Adrenal gland (tissue), 12 donors: ENCODE measurements around the gene SCAP. TPM values are rescaled to one million over a fixed set of nuclear protein-coding genes. Genes with fewer than 3 reads are reported as not detected.
"Not testable (repeated sequence)": the region's sequence is repeated elsewhere in the genome, so short reads cannot be mapped to it uniquely, and the experiment has no call there.

Experiments
- DNase-seq, 7 donors: peaks; one replicate each; pipeline ENCODE4 v3.0.0-alpha.2; 2019 to 2020
- H3K27ac ChIP-seq, 5 donors: fragments of 200-600 bp; sonication (generic) in 4 of 5; 1 replicate in 3 of 5; 2 replicates in 2 of 5; pipeline versions ENCODE4 v1.5.1 to v1.8.0; 2016 to 2020; ENCODE audit warnings: mild to moderate bottlenecking in 1 of 5
- H3K27me3 ChIP-seq: fragments of 200-600 bp; 2 replicates; pipeline ENCODE4 v1.8.0; 2021
- H3K36me3 ChIP-seq, 2 donors: fragments of 200-600 bp; replicated peaks in 1 of 2; 1 replicate in 1 of 2; 2 replicates in 1 of 2; pipeline versions ENCODE4 v1.5.1 to v1.8.0; 2018 to 2022
- H3K4me1 ChIP-seq, 2 donors: fragments of 200-600 bp; replicated peaks in 1 of 2; 1 replicate in 1 of 2; 2 replicates in 1 of 2; pipeline versions ENCODE4 v1.5.1 to v1.8.0; 2018 to 2021
- H3K4me3 ChIP-seq, 4 donors: fragments of 200-600 bp; sonication (generic) in 3 of 4; one replicate each; pipeline ENCODE4 v1.5.1; 2016 to 2018
- H3K9me3 ChIP-seq, 3 donors: fragments of 200-600 bp; sonication (generic) in 1 of 3; replicated peaks in 1 of 3; 1 replicate in 2 of 3; 2 replicates in 1 of 3; pipeline versions ENCODE4 v1.5.1 to v1.8.0; 2016 to 2021
- POLR2A ChIP-seq, 2 donors: fragments of 450-650 bp; IDR thresholded peaks; one replicate each; pipeline ENCODE4 v1.6.1; 2017; ENCODE audit warnings: antibody characterized with exemption in 2 of 2, mild to moderate bottlenecking in 2 of 2, moderate library complexity in 1 of 2
- WGBS, 4 donors: extraction: QIAGEN DNeasy Blood & Tissue Kit in 2 of 4; methylation state at CpG; one replicate each; pipeline versions ENCODE4 v1.1.5 to v1.1.7; 2013 to 2017; 5-methylcytosine and 5-hydroxymethylcytosine counted together
- intact Hi-C, 2 donors: fragments of 100-400 bp; cut with DNase I; formaldehyde crosslinking; loops; one replicate each; pipeline versions ENCODE4 v1.14.1 to v1.15.0; 2022 to 2023
- polyA plus RNA-seq, 3 donors: library from polyadenylated mRNA; stranded (reverse); fragments of 200-250 nt in 2 of 3; fragments of 350-450 nt in 1 of 3; fragmentation: Illumina TruSeq in 1 of 3; extraction: RNeasy Lipid Tissue Mini Kit (QIAGEN cat#74804) in 1 of 3; gene quantifications; one replicate each; pipeline ENCODE4 v1.2.3, GENCODE V29; 2013 to 2014
- total RNA-seq, 9 donors: library from RNA; depleted of rRNA in 4 of 9; stranded (reverse); fragments of >200 nt in 4 of 9; fragments of 120-200 nt in 1 of 9; fragmentation: NEBNext Ultra II Directional in 1 of 9; extraction: Animal tissue kit (Norgen Biotek cat#: 25700) in 1 of 9; gene quantifications; one replicate each; pipeline versions ENCODE4 v1.1.0 to v1.2.4, GENCODE V29; 2013 to 2023
- TF ChIP-seq, protein P1 (sequence below), 6 experiments: fragments of 450-650 bp in 4 of 6; fragments of 200-600 bp in 2 of 6; sonication (generic) in 1 of 6; IDR thresholded peaks; 1 replicate in 5 of 6; 2 replicates in 1 of 6; pipeline versions ENCODE4 v1.5.1 to v1.8.0; 2016 to 2021; ENCODE audit warnings: antibody characterized with exemption in 6 of 6, mild to moderate bottlenecking in 2 of 6, moderate library complexity in 1 of 6
- donor health status: healthy with polysubstance abuse.
- donor health status: Bipolar disorder and iron deficiency.
- donor health status: DM: yes; HTN: yes; CAD: no.
- donor health status: DM: no; HTN: no; CAD: no.
- donor health status: DM: no; HTN: no; CAD: no.
- donor health status: DM: yes; HTN: yes; CAD: no.

Gene SCAP
- total and polyA plus RNA-seq, 12 donors = 126 to 954 (median 176) TPM

DNA sequence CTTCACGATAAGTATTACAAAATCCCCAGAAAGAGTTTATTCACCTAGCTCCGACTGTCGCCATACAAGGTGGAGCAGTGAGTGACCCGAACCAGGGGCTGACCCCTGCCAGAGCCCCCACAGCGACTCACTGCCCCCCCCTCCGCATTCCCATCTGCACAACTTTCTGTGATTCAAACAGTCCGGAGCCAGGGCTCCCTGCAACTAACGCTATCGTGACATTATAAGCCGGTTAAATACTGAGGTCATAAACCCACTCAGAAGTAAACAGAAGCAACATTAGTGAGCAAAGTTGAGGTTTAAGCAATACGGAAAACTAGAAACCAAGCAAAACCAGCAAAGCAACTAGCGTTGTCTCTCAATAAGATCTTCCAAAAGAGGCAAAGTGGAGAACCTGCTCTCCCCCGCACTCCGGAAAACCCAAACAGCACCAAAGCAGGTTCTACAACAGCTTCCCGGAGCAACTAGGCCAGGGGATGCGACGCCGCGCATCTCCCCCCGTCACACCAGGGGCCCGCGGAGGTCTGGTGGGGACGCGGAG, 642 bp downstream of the SCAP start:
- Histone ChIP-seq H3K9me3 (no peaks in the 10 kb centered on the region), H3K4me3 (peak overlapping the region; percentile 39 to 94 (median 84)), H3K36me3 (no peaks in the 10 kb centered on the region), H3K27me3 (no peaks in the 10 kb centered on the region), H3K4me1 (peaks cover 17 to 46% of the 10 kb centered on the region in 2 donors), H3K27ac (peak overlapping the region; percentile 68 to 95 (median 74))
- TF ChIP-seq POLR2A (IDR thresholded peaks at IDR 0.05) = no peak
- TF ChIP-seq, protein P1, sequence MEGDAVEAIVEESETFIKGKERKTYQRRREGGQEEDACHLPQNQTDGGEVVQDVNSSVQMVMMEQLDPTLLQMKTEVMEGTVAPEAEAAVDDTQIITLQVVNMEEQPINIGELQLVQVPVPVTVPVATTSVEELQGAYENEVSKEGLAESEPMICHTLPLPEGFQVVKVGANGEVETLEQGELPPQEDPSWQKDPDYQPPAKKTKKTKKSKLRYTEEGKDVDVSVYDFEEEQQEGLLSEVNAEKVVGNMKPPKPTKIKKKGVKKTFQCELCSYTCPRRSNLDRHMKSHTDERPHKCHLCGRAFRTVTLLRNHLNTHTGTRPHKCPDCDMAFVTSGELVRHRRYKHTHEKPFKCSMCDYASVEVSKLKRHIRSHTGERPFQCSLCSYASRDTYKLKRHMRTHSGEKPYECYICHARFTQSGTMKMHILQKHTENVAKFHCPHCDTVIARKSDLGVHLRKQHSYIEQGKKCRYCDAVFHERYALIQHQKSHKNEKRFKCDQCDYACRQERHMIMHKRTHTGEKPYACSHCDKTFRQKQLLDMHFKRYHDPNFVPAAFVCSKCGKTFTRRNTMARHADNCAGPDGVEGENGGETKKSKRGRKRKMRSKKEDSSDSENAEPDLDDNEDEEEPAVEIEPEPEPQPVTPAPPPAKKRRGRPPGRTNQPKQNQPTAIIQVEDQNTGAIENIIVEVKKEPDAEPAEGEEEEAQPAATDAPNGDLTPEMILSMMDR (IDR thresholded peaks at IDR 0.05) = no peak
- peak in 5 of 7 donors; percentile 41 to 66 (median 48) for DNase-seq
- WGBS, 4 donors = 0 to 1% (median 0%) methylated on average over 12 to 24 of the region's 24 CpGs
- intact Hi-C loops = loop anchor here in 1 of 2 donors (5.0 kb wide), 1 partner anchor 53 kb away; no protein-coding TSS in a partner anchor

DNA sequence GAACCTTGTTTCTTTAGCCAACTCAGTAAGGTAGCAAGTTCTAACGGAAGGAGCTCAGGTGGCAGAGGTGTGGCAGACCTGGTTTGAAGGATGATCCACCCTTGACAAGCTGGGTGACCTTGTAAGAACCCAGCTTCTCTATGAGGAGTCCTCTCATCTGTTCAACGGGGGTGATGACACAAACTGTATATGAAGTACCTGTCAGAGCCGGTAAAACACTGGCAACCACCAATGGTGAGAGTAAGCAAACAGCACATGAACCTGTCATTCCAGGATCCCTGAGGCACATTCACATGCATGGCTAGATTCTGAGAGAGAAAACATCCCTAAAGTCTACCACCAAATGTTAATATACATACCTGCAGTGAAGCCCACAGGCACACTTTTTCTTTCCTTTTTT, 2.4 kb downstream of the SCAP start:
- no peaks in the 10 kb centered on the region for H3K9me3 ChIP-seq
- DNase-seq = peak in 1 of 7 donors; percentile 45
- peaks cover 22 to 53% of the 10 kb centered on the region in 2 donors for H3K4me1 ChIP-seq
- H3K27me3 ChIP-seq = no peaks in the 10 kb centered on the region
- WGBS, 4 donors = 26 to 55% (median 40%) methylated on average over 2 to 3 of the region's 3 CpGs
- peak overlapping the region in 1 of 4 donors; percentile 94 for H3K4me3 ChIP-seq
- H3K36me3 ChIP-seq = no peaks in the 10 kb centered on the region
- H3K27ac ChIP-seq = peak overlapping the region in 3 of 5 donors; percentile 8 to 90 (median 13)
- intact Hi-C loops = no loop called here
- TF ChIP-seq, protein P1 (IDR thresholded peaks at IDR 0.05) = no peak
- no peak for TF ChIP-seq POLR2A (IDR thresholded peaks at IDR 0.05)

DNA sequence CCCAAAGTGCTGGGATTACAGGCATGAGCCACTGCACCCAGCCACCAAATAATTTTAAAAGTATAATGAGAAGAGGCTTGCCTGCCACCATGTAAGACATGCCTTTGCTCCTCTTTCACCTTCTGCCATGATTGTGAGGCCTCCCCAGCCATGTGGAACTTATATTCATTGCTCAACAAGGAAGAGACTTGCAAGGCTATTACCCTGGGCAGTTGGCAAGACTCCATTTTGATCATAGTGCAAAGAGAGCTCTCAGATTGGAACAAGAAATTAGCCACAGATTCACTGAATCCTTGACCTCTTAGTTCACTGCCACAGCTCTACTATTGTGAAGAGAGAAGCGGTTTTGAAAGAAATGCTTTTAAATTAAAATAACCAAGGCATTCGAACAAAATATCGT, 6.1 kb downstream of the SCAP start:
- H3K27me3 ChIP-seq = no peaks in the 10 kb centered on the region
- intact Hi-C loops = no loop called here
- H3K27ac ChIP-seq = peak overlapping the region in 1 of 5 donors; percentile 38
- 44 to 58% (median 47%) methylated on average over 3 of the region's 3 CpGs for WGBS, 4 donors
- H3K4me3 ChIP-seq = no peak overlapping the region
- peaks cover 12 to 60% of the 10 kb centered on the region in 2 donors for H3K4me1 ChIP-seq
- no peaks in the 10 kb centered on the region for H3K36me3 ChIP-seq
- H3K9me3 ChIP-seq = no peaks in the 10 kb centered on the region
- peak in 5 of 7 donors; percentile 53 to 76 (median 64) for DNase-seq
- TF ChIP-seq, protein P1 (IDR thresholded peaks at IDR 0.05) = no peak
- TF ChIP-seq POLR2A (IDR thresholded peaks at IDR 0.05) = no peak

DNA sequence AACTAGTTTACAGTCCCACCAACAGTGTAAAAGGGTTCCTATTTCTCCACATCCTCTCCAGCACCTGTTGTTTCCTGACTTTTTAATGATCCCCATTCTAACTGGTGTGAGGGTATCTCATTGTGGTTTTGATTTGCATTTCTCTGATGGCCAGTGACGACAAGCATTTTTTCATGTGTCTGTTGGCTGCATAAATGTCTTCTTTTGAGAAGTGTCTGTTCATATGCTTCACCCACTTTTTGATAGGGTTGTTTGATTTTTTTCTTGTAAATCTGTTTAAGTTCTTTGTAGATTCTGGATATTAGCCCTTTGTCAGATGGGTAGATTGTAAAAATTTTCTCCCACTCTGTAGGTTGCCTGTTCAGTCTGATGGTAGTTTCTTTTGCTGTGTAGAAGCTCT, 7.4 kb downstream of the SCAP start:
- intact Hi-C loops, H3K36me3 ChIP-seq: not testable (repeated sequence)

DNA sequence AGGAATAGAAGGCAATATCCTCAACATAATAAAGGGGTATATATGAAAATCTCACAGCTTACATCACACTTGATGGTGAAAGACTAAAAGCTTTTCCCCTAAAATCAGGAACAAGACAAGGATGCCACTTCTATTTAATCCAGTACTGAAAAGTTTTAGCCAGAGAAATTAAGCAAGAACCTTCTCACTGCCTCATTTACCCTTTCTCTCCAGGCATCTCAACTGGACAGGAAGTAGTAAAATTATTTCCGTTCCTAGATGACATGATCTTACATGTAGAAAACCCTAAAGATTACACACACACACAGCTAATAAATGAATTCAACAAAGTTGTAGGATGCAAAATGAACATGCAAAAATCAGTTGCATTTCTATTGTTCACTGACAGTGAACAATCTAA, 11.2 kb downstream of the SCAP start:
- no peaks in the 10 kb centered on the region for H3K9me3 ChIP-seq
- H3K27me3 ChIP-seq = no peaks in the 10 kb centered on the region
- WGBS, 4 donors = 51 to 75% (median 57%) methylated on average over 1 of the region's 1 CpG
- no peaks in the 10 kb centered on the region for H3K36me3 ChIP-seq
- H3K27ac ChIP-seq = no peak overlapping the region
- intact Hi-C loops = no loop called here
- no peak for TF ChIP-seq POLR2A (IDR thresholded peaks at IDR 0.05)
- TF ChIP-seq, protein P1 (IDR thresholded peaks at IDR 0.05) = no peak
- peaks cover 4 to 53% of the 10 kb centered on the region in 2 donors for H3K4me1 ChIP-seq
- H3K4me3 ChIP-seq = no peak overlapping the region
- DNase-seq = no peak

More for the DNA sequence above, 7.4 kb downstream of the SCAP start:
- H3K9me3 ChIP-seq, H3K27ac ChIP-seq, DNase-seq, H3K4me3 ChIP-seq, H3K27me3 ChIP-seq: not testable (repeated sequence)
- peaks cover 7 to 55% of the 10 kb centered on the region in 2 donors for H3K4me1 ChIP-seq
- 93 to 100% (median 100%) methylated on average over 1 of the region's 1 CpG for WGBS, 4 donors

DNA sequence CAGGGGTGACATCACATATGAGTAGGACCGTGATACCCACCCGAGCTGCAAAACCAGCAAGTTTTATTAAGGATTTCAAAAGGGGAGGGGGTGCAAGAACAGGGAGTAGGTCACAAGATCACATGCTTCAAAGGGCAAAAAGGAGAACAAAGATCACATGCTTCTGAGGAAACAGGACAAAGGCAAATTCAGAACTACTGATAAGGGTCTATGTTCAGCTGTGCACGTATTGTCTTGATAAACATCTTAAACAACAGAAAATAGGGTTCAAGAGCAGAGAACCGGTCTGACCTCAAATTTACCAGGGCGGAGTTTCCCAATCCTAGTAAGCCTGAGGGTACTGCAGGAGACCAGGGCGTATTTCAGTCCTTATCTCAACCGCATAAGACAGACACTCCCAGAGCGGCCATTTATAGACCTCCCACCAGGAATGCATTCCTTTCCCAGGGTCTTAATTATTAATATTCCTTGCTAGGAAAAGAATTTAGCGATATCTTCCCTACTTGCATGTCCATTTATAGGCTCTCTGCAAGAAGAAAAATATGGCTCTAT, 16.1 kb downstream of the SCAP start:
- peak in 1 of 7 donors; percentile 9 for DNase-seq
- H3K4me3 ChIP-seq = not testable (repeated sequence)
- 84 to 91% (median 88%) methylated on average over 9 of the region's 9 CpGs for WGBS, 4 donors

More for the DNA sequence above, 16.1 kb downstream of the SCAP start:
- H3K36me3 ChIP-seq, H3K9me3 ChIP-seq, intact Hi-C loops, H3K27me3 ChIP-seq, H3K27ac ChIP-seq: not testable (repeated sequence)
- H3K4me1 ChIP-seq = peaks cover 0 to 44% of the 10 kb centered on the region in 2 donors
